SU-DHL-6 (cell line): ENCODE data around the gene SERPINA10.

ENCODE experiments used
- H2AFZ ChIP-seq: fragments of 200-600 bp; sonication (generic); 2 replicates; pipeline ENCODE4 v1.6.1; 2014; ENCODE audit warnings: low read depth, mild to moderate bottlenecking, moderate library complexity, mixed read lengths, antibody characterized with exemption, low read length; ENCODE audit not compliant: severe bottlenecking
- H3F3A ChIP-seq: fragments of 200-600 bp; shearing (Covaris generic); 2 replicates; pipeline ENCODE4 v1.6.0; 2016; ENCODE audit warnings: antibody characterized with exemption, mild to moderate bottlenecking; ENCODE audit not compliant: insufficient read depth
- H3K27ac ChIP-seq: fragments of 200-600 bp; sonication (generic); 2 replicates; pipeline ENCODE4 v1.5.1; 2016; ENCODE audit warnings: low read depth, mild to moderate bottlenecking, low read length, moderate library complexity, mixed read lengths
- H3K27me3 ChIP-seq: fragments of 200-600 bp; sonication (generic), shearing (Covaris generic); 2 replicates; pipeline ENCODE4 v1.6.0; 2014; ENCODE audit warnings: mild to moderate bottlenecking, low read length
- H3K36me3 ChIP-seq: fragments of 200-600 bp; sonication (generic); 2 replicates; pipeline ENCODE4 v1.6.1; 2014; ENCODE audit warnings: mild to moderate bottlenecking, low read length, mixed read lengths
- H3K4me2 ChIP-seq: fragments of 300-600, 200-600 bp; shearing (Covaris generic), sonication (generic); 2 replicates; pipeline ENCODE4 v1.6.0; 2014; ENCODE audit warnings: low read length, low read depth, mild to moderate bottlenecking; ENCODE audit not compliant: poor library complexity, severe bottlenecking
- H3K4me3 ChIP-seq: fragments of 200-600 bp; sonication (generic); 2 replicates; pipeline ENCODE4 v1.5.1; 2014; ENCODE audit warnings: antibody characterized with exemption, low read length, mild to moderate bottlenecking, mixed read lengths; ENCODE audit not compliant: insufficient read depth, poor library complexity, severe bottlenecking
- H3K79me2 ChIP-seq: fragments of 200-600 bp; sonication (generic); 2 replicates; pipeline ENCODE4 v1.6.1; 2014; ENCODE audit warnings: mild to moderate bottlenecking, low read length, moderate library complexity; ENCODE audit not compliant: insufficient read depth
- H3K9ac ChIP-seq: fragments of 200-600 bp; sonication (generic); 2 replicates; pipeline ENCODE4 v1.7.0; 2014; ENCODE audit warnings: mild to moderate bottlenecking, low read length
- H3K9me2 ChIP-seq: fragments of 200-600 bp; sonication (generic); replicated peaks from 2 replicates; pipeline ENCODE4 v1.6.1; 2014; ENCODE audit warnings: low read length; ENCODE audit not compliant: insufficient read depth
- H3K9me3 ChIP-seq: fragments of 200-600 bp; sonication (generic); 2 replicates; pipeline ENCODE4 v1.6.1; 2014; ENCODE audit warnings: low read length, mixed read lengths; ENCODE audit not compliant: insufficient read depth
- H4K20me1 ChIP-seq: fragments of 200-600 bp; sonication (generic); 2 replicates; pipeline ENCODE4 v1.6.1; 2014; ENCODE audit warnings: low read depth, mild to moderate bottlenecking, antibody characterized with exemption, low read length, moderate library complexity, mixed read lengths
- EZH2phosphoT487 ChIP-seq: fragments of 200-600 bp; sonication (generic), shearing (Covaris generic); conservative IDR thresholded peaks from 2 replicates; pipeline ENCODE4 v1.6.1; 2018; ENCODE audit warnings: mild to moderate bottlenecking, antibody characterized with exemption, low read length, moderate library complexity, mixed read lengths
- TF ChIP-seq, protein P1 (sequence below): fragments of 200-600 bp; sonication (generic); IDR thresholded peaks from one replicate; pipeline ENCODE4 v1.5.1; 2017; ENCODE audit warnings: antibody characterized with exemption, mild to moderate bottlenecking, low read length, moderate library complexity; ENCODE audit not compliant: insufficient read depth, poor library complexity, severe bottlenecking

The SERPINA10 gene

DNA sequence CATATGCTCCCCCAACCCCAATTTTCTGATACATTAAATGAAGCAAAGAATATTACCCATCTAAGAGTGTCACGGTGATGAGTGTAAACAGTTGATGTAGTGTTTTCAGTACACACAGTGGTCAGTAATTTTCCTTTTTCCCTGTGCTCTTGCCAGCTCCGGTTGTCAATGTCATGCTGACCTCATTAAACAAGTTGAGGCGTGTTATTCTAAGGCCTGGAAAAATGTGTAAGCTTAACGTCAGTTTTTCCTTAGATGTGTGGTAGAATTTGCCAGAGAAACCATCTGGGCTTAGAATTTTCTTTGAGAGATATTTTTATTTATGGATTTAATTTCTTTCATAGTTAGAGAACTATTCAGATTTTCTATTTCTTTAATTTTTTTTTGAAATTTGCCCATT lies 41.8 kb upstream of the SERPINA10 start:
- H3K79me2 ChIP-seq: no peaks in the 10 kb centered on the region
- H3K9me3 ChIP-seq: no peaks in the 10 kb centered on the region
- H3K27ac ChIP-seq: no peak overlapping the region
- no peak overlapping the region for H3K4me2 ChIP-seq
- H4K20me1 ChIP-seq: no peaks in the 10 kb centered on the region
- no peaks in the 10 kb centered on the region for H3K27me3 ChIP-seq
- no peak overlapping the region for H3K9ac ChIP-seq
- H2AFZ ChIP-seq: no peak overlapping the region
- H3K9me2 ChIP-seq: no peaks in the 10 kb centered on the region
- TF ChIP-seq, protein P1, sequence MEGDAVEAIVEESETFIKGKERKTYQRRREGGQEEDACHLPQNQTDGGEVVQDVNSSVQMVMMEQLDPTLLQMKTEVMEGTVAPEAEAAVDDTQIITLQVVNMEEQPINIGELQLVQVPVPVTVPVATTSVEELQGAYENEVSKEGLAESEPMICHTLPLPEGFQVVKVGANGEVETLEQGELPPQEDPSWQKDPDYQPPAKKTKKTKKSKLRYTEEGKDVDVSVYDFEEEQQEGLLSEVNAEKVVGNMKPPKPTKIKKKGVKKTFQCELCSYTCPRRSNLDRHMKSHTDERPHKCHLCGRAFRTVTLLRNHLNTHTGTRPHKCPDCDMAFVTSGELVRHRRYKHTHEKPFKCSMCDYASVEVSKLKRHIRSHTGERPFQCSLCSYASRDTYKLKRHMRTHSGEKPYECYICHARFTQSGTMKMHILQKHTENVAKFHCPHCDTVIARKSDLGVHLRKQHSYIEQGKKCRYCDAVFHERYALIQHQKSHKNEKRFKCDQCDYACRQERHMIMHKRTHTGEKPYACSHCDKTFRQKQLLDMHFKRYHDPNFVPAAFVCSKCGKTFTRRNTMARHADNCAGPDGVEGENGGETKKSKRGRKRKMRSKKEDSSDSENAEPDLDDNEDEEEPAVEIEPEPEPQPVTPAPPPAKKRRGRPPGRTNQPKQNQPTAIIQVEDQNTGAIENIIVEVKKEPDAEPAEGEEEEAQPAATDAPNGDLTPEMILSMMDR: no peak
- TF ChIP-seq EZH2phosphoT487: no peak
- no peaks in the 10 kb centered on the region for H3K36me3 ChIP-seq
- no peak overlapping the region for H3K4me3 ChIP-seq
- H3F3A ChIP-seq: no peaks in the 10 kb centered on the region

DNA sequence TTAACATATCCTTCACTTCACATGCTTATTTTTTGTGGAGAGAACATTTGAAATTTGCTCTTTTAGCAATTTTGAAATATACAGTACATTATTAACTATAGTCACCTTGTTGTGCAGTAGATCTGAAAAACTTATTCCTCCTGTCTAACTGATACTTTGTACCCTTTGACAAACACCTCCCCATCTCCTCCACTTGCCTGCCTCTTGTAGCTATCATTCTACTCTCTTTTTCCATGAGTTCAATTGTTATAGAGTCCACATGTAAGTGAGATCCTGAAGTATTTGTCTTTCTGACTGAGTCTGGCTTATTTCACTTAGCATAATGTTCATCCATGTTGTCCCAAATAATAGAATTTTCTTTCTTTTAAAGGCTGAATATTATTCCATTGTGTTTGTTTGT lies 39.5 kb upstream of the SERPINA10 start:
- Histone ChIP-seq H3K9ac (no peak overlapping the region), H3K4me3 (no peak overlapping the region), H3K36me3 (no peaks in the 10 kb centered on the region), H3K9me3 (no peaks in the 10 kb centered on the region), H3K79me2 (no peaks in the 10 kb centered on the region), H4K20me1 (no peaks in the 10 kb centered on the region), H3K4me2 (no peak overlapping the region), H3K27ac (no peak overlapping the region), H3K27me3 (no peaks in the 10 kb centered on the region), H2AFZ (no peak overlapping the region), H3F3A (no peaks in the 10 kb centered on the region), H3K9me2 (no peaks in the 10 kb centered on the region)
- TF ChIP-seq EZH2phosphoT487: no peak

DNA sequence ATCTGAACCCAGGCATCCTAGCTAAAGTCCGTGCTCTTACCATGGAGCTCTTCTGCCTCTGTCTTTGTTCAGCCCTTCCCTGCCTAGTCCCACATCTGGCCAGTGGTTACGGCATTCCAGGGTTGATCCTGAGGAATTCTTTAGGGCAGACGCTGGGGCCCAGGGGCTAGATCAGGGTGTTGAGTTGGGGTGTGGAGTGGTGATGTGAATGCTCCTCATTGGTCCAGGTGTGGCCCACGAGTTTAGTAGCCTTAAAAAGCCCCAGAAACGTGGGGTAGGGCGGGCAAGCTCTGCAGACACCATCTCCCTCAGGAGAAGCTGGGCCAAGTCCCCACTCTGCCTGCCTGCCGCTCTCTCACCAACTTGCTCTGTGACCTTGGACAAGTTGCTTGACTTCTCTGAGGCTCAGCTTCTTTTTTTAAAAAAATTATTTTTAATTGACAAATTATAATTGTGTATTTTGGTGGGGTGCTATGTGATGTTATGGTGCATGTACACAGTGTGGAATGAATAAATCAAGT lies 39.1 kb upstream of the SERPINA10 start:
- Histone ChIP-seq H3K9ac (no peak overlapping the region), H3K27me3 (no peaks in the 10 kb centered on the region), H3K27ac (no peak overlapping the region), H4K20me1 (no peaks in the 10 kb centered on the region), H3K36me3 (no peaks in the 10 kb centered on the region), H3K9me2 (no peaks in the 10 kb centered on the region), H3K4me3 (no peak overlapping the region), H3K79me2 (no peaks in the 10 kb centered on the region), H3K4me2 (no peak overlapping the region), H2AFZ (no peak overlapping the region), H3K9me3 (no peaks in the 10 kb centered on the region), H3F3A (no peaks in the 10 kb centered on the region)
- TF ChIP-seq, protein P1: no peak
- no peak for TF ChIP-seq EZH2phosphoT487

GRCh38 chr14:94331462-94331861 lies 38.4 kb upstream of the SERPINA10 start:
- TF ChIP-seq, protein P1: no peak
- TF ChIP-seq EZH2phosphoT487: no peak

More at GRCh38 chr14:94331462-94331861, 38.4 kb upstream of the SERPINA10 start:
- Histone ChIP-seq H2AFZ (no peak overlapping the region), H3K36me3 (no peaks in the 10 kb centered on the region), H3K9me2 (no peaks in the 10 kb centered on the region), H4K20me1 (no peaks in the 10 kb centered on the region), H3K79me2 (no peaks in the 10 kb centered on the region), H3F3A (no peaks in the 10 kb centered on the region), H3K9ac (no peak overlapping the region), H3K4me2 (no peak overlapping the region), H3K27ac (no peak overlapping the region), H3K4me3 (no peak overlapping the region), H3K27me3 (no peaks in the 10 kb centered on the region), H3K9me3 (no peaks in the 10 kb centered on the region)
